ENCODE results near the gene KIZ.

The KIZ gene

DNA sequence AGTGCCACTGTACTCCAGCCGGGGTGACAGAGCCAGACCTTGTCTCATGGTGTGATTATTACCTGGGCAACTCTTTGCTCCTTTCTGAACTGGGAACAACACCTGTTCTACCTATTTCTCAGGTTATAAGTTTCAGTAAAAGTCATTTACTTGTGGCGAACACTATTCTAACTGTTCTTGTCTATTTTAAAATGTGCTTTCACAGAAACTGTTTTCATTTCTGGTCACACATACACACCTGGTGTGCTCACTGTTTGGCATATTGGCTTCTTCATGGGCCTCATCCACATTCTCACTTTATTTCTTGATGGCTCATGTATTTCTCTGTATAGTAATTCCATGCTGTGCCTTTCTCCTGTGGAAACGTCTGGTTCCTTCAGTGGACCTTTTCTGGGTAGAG, 146.8 kb downstream of the KIZ start:
- no peak overlapping the region for H3K4me3 ChIP-seq (ENCODE audit: low read length)
- TF ChIP-seq, protein P1, sequence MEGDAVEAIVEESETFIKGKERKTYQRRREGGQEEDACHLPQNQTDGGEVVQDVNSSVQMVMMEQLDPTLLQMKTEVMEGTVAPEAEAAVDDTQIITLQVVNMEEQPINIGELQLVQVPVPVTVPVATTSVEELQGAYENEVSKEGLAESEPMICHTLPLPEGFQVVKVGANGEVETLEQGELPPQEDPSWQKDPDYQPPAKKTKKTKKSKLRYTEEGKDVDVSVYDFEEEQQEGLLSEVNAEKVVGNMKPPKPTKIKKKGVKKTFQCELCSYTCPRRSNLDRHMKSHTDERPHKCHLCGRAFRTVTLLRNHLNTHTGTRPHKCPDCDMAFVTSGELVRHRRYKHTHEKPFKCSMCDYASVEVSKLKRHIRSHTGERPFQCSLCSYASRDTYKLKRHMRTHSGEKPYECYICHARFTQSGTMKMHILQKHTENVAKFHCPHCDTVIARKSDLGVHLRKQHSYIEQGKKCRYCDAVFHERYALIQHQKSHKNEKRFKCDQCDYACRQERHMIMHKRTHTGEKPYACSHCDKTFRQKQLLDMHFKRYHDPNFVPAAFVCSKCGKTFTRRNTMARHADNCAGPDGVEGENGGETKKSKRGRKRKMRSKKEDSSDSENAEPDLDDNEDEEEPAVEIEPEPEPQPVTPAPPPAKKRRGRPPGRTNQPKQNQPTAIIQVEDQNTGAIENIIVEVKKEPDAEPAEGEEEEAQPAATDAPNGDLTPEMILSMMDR (conservative IDR thresholded peaks at IDR 0.05; ENCODE audit: low read depth, low read length): no peak
- DNase-seq (ENCODE audit: low read depth): no peak

DNA sequence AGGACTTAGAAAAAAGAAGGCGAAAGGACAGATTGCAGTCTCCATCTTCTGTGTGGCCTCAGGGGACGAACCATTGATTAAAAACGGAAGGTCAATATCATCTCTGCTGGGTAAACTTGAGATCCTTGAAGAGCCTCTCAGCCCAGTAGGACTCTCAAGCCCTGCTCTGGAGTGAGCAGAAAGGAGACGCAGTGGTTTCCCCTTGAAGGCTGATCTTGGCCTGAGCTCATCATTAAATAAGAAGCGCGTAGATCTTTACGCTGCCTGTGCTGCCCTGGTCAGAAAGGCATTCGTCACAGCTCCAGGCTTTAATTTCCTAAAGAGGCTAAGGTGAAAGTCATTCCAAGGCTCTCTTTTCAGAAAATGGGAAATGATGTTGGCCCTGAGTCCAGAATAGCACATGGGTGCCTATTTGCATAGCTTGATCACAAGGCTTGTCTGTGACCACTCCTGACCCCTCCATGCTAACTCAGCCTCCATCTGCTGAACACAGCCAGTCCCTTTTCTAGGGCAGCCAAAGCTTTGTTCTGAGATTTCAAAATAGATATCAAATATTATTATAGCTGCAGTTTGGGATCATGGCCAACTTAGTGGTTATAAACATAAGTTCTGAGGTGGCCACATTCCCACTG, 148.0 kb downstream of the KIZ start:
- no peak overlapping the region for H3K4me3 ChIP-seq (ENCODE audit: low read length)
- DNase-seq (ENCODE audit: low read depth): no peak
- TF ChIP-seq, protein P1 (conservative IDR thresholded peaks at IDR 0.05; ENCODE audit: low read depth, low read length): no peak

DNA sequence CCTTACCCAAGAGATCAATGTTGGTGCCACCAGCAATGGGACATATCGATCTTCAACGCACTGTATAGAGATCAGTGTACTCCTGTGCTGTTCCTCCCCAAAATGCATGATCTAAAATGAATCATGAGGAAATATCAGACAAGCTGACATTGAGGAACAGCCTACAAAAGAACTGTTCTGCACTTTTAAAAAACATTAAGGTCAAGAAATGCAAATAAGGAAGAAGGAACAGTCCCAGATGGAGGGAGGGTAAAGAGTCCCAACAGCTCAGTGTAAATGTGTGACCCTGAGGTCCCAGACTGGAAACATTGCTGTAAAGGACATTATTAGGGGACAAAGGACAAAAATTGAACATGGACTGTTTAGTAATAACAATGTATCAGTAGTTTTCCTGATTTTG, 152.9 kb downstream of the KIZ start:
- no peak for DNase-seq (ENCODE audit: low read depth)
- no peak overlapping the region for H3K4me3 ChIP-seq (ENCODE audit: low read length)
- TF ChIP-seq, protein P1 (conservative IDR thresholded peaks at IDR 0.05; ENCODE audit: low read depth, low read length): no peak

DNA sequence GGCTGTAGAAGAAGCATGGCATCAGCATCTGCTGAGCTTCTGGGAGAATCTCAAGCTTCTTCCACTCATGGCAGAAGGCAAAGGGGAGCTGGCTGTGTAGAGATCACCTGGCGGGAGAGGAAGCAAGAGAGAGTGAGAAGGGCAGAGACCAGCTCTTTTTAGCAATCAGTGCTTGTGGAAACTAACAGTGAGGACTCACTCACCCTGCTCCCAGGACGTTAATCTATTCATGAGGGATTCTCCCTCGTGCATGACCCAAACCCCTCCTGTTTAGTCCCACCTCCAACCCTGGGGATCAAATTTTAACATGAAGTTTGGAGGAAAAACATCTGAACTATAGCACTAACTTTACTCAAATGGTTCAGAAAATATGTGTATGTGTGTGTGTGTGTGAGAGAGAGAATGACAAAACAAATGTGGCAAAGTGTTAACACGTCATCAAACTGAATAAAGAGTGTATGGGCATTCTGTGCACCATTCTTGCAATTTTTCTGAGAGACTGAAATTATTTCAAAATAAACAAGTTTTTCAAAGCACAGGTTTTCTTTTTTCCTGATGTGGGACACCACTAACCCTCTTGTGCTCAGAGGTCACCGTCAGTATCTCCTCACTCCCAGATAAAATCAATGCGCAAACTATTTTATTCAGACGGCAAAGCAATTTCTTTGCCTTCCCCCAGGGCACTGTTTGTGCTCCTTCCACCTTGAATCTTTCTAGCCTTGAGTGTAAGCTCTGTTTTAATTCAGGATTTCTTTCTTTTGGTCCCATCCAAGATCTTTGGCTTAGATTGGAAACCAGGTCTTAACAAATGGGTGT, 154.0 kb downstream of the KIZ start:
- TF ChIP-seq, protein P1 (conservative IDR thresholded peaks at IDR 0.05; ENCODE audit: low read depth, low read length): no peak
- H3K4me3 ChIP-seq (ENCODE audit: low read length): no peak overlapping the region
- DNase-seq (ENCODE audit: low read depth): no peak

DNA sequence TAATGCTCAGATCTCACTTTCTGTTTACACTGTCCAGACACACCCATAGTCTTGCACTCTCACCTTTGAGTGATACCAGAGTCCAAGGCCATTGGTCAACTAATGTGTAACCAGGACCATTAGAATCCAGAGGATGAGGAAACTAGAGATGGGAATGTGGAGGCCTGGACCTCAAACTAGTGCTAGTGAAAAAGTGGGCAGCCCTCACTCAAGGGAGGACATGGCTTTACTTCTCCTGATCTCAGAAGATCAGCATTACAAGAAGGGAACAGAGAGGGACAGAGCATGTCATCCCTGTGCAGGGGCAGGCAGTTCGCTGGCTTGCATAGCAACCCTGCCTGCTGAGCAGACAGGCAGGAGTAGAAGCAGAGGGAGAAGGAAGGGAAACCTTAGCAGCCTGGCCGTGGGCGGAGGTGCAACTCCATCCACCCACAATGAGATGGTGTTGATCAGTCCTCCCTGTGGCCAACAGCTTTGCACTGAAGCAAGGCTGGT, 154.7 kb downstream of the KIZ start:
- no peak for DNase-seq (ENCODE audit: low read depth)
- H3K4me3 ChIP-seq (ENCODE audit: low read length): no peak overlapping the region
- TF ChIP-seq, protein P1 (conservative IDR thresholded peaks at IDR 0.05; ENCODE audit: low read depth, low read length): no peak

DNA sequence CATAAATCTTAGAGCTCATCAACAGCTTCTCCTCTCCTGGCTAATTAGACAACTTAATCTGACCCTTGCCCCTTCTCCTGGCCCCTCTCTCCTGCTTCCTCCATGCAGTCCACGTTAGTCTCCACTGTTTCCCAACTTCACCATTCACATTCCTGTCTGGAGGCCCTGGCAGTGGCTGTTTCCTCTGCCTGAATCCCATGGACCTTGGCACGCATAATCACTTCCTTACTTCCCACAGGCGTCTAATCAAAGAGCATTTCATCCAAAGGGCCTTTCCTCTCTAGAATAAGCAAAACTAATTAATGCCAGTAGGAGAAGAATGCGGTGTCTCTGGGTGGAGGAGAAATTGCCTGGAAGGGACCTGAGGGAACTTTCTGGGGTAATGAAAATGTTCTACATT, 160.9 kb downstream of the KIZ start:
- TF ChIP-seq, protein P1 (conservative IDR thresholded peaks at IDR 0.05; ENCODE audit: low read depth, low read length): no peak

More for the DNA sequence above, 160.9 kb downstream of the KIZ start:
- H3K4me3 ChIP-seq (ENCODE audit: low read length): no peak overlapping the region
- no peak for DNase-seq (ENCODE audit: low read depth)

Data from retinal pigment epithelial cell (primary cell).